HK-2 (cell line): ENCODE measurements around the gene RIMS1.
"Not testable (repeated sequence)": the region's sequence is repeated elsewhere in the genome, so short reads cannot be mapped to it uniquely, and the experiment has no call there.

Experiments
- DNase-seq: peaks from one replicate; pipeline ENCODE4 v3.0.0-alpha.2; 2018; ENCODE audit not compliant: unreplicated experiment

Gene RIMS1

DNA sequence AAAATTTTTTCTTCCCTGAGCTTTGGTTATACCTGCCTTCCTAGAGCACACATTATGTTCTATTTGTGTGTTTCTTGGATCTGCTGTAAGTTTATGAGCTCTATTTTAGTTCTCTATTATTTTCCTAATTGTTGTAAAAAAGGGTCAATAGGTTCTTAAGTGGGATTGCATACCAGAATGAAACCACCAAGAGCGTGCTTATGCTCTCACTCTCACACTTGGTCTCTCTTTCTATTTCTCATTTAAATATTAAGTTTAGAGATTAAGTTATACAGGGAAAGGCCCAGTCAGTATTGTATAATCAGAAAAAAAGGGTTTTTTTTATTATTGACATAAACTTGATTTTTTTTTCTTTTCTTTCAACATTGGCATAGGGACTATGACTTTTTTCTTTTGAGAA is 96.8 kb downstream of the RIMS1 start:
- no peak for DNase-seq

GRCh38 chr6:71994705-71995271 is 108.4 kb downstream of the RIMS1 start:
- no peak for DNase-seq

DNA sequence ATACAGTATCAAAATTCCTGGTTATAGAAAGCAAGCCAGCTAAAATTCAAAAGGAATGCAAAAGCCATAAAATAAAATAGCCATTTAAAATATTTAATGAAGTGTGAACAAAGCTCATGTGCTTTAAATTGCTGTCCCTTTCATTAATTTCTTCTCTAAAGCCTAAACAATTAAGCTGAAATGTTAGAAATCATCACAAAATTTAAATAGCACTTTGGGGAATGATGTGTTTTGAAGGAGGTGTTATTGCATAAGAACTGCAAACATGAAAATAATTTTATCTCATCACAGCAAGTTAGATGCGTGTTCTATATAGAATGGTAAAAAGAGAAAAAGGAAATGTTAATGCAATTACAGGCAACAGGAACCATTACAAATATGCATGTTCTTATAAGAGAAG is 111.0 kb downstream of the RIMS1 start:
- no peak for DNase-seq

DNA sequence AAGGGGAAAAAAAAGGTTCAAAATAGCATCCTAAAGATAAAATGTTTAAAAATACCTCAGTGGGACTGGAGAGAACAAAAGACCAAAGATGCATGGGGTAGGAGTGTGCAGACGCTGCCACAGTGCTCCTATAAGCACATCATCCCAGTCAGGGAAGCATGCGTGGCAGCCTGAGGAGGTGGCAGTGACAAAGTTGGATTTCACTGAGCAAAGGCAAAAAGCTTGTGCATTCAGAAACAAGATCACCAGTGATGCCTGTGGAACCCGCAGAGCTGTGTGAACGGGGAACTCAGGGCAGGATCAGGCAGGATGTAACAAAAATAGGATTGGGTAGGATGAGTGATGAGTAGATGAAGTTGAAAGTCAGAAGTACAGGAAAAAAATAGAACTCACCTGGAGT is 116.1 kb downstream of the RIMS1 start:
- no peak for DNase-seq

DNA sequence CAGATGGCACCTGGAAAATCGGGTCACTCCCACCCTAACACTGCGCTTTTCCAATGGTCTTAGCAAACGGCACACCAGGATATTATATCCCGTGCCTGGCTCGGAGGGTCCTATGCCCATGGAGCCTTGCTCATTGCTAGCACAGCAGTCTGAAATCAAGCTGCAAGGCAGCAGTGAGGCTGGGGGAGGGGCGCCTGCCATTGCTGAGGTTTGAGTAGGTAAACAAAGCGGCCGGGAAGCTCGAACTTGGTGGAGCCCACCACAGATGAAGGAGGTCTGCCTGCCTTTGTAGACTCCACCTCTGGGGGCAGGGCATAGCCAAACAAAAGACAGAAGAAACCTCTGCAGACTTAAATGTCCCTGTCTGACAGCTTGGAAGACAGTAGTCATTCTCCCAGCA is 120.2 kb downstream of the RIMS1 start:
- DNase-seq, result not testable (repeated sequence)

DNA sequence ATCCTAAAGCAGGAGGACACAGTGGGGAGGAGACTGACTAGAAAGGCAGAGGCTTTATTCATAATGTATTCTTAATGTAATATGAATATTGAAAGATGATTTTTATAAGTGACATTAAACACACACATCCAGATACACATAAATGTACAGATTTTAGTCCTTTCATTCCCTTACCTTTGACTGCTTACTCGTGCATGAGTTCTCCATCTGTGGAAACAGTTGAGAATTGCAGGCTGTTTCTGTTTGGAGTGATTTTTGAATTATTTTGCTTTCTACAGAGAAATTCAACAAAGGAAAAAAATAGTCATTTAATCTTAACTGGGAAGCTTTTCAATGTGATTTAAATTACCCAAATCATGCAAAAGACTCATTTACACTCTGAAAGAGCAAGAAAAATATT is 136.5 kb downstream of the RIMS1 start:
- no peak for DNase-seq

DNA sequence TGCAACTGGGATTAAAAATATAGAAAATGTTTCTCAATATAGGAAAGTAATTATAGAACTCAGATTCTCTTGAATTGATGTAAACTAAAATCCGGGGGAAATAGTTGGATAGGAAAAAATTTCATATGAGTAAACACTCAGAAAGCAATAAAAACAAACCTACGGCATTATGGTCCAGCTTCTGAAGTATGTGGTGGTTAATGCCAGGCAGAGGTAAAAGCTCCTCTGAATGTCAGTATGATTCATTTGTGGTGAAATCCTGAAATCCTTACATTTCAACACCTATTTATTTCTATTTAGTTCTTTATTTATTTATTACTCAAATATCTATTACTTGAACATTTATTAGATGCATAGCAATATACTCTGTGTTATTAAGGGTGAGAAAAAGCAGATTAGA is 145.1 kb downstream of the RIMS1 start:
- DNase-seq, result no peak

- peak; percentile 3 for DNase-seq
Observed at GRCh38 chr6:72032086-72032485, 145.7 kb downstream of the RIMS1 start.

DNA sequence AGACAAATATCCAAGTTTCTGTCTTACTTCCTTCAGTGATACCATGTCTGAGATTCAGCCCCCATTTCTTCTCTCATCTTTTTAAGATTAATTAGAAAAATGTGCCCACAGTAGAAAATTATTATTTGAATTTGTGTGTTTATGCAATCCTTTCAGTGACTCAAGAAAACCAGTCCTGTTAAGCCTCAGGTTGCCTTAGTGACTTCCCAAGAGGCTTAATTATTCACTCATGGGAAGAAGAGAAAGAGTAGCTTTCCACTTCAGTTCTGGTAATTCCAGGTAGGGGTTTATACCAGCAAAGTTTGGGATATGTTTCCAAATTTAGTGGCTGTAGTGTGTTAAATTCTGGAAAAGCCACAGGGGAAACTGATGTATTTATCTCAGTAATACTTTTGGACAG is 149.1 kb downstream of the RIMS1 start:
- no peak for DNase-seq

GRCh38 chr6:72035966-72036365 is 149.6 kb downstream of the RIMS1 start:
- no peak for DNase-seq

DNA sequence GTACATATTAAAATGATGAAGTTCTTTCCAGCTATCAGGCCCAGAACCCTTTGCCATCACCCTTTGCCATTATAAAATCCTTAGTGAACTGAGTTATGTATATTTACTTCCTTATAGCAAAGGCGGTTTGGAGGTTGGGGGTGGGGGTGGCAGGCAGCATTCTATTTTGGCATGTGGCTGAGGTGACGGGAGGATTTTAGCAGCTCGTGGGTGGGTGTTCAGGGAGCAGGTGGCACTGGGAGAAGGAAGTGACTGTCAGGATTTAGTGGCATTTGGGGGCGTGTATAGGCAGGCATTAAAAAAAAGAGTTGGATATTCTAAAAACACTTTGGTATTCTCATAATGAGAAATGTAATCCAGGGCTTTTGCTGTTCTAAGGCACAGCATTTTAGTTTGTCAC is 150.7 kb downstream of the RIMS1 start:
- no peak for DNase-seq

DNA sequence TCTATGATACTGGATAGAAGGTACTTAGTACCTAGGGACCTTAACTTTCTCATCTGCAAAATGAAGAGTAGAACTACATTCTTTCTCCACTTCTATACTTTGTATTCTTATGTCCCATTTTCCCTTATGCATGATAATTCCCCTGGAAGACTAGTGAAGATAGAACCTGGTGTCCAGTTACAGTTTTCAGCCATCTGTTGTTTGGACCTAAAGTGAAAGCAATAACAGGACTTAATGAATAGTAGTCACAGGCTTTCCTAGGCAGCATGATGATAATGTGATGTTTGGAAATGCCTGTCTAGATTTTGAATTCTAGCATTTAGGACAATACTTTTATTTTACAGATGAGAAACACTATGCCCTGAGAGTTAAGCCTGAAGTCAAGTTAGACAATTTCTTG is 153.8 kb downstream of the RIMS1 start:
- DNase-seq, result no peak

- DNase-seq, result no peak
Observed at GRCh38 chr6:72042088-72042487, 155.7 kb downstream of the RIMS1 start.

DNA sequence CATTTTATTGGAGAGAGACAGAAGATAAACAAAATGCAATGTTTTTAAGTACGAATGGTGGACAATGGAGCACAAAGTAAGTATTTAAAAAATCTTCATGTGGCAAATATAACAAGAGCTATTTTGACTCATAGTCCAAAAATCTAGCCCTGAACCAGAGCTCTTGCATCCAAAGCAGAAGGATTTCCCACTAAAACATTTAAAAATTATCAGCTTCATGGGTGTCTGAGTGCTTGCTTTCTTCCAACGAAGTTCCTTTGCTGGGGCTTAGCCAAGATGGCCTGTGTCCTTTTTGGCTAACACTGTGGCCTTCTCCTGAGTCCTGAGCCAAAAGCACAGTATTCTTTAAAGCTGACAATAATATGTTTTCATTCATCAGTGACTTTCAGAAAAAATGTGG is 161.7 kb downstream of the RIMS1 start:
- DNase-seq, result no peak

- no peak for DNase-seq
Observed at GRCh38 chr6:72049376-72049775, 163.0 kb downstream of the RIMS1 start.

GRCh38 chr6:72061286-72061685 is 174.9 kb downstream of the RIMS1 start:
- no peak for DNase-seq

DNA sequence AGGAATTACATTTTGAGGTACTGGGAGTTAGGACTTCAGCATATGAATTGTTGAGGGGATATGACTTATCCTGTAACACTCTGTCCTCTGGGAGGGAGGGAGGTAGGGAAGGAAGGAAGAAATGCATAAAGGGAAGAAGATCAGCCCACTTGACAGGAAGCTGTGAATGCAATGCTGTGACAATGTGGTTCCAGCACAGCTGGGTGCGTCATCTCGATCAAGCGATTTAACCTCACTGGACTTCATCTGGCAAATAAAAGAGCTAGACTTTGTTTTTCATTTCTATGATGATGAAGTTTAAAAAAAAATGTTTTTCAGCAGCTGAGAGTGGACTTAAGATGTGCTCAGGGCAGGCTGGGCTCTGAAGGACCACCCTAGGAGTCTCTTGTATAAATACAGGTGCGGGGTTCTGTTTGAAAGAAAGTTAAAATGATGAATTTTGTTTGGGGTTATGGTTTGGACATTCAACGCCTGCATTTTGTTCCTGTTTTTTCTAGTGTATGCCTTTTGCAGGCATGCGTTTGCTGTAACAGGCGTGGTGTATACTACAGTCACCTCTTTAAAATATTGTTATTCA is 178.1 kb downstream of the RIMS1 start:
- DNase-seq, result no peak

DNA sequence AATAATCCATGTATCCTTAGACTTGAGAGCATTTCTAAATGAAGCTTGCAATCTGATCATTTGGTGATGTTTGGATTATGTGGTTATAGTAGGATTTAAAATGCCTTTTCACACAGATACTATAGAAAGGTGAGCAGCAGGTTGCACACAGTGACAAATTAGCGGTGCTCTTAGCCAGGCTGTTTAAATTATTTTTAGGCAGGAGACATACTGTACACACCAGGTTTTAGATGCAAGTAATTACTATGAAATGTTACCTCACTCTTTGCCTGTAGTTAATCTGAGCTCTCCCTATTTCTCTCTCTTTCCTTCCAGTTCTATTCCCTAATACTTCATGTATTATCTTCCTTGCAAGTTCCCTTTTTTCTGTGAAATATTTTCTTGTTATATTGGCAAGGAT is 191.7 kb downstream of the RIMS1 start:
- no peak for DNase-seq

DNA sequence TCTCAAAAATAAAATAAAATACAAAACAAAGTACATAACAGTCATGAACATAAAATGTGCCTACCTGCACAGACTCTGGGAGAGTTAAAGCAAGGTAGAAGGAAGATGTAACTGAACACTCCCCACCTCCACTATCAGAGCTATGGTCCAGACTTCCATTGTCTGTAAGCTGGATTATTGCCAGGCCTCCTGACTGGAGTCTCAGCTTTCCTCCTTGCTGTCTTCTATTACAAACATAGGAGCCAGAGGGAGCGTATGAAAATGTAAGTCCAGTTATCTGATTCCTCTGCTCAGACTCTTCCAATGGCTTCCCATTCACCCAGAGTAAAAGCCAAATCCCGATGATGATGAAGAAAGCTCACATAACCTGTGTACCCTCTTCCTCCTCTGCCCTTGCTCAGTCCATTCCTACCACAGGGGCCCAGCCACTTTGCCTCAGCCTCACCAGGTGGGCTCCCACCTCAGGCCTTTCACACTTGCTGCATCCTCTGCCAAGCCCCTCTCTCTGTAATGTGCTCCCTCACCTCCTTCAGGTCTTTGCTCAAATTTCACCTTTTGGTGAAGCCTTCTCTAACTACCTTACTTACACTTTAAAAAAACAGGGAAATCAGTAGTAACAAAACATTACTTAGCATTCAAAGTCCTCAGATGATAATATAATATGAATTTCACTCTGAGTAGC is 194.1 kb downstream of the RIMS1 start:
- DNase-seq, result no peak

- no peak for DNase-seq
Observed at GRCh38 chr6:72081871-72082270, 195.5 kb downstream of the RIMS1 start.

DNA sequence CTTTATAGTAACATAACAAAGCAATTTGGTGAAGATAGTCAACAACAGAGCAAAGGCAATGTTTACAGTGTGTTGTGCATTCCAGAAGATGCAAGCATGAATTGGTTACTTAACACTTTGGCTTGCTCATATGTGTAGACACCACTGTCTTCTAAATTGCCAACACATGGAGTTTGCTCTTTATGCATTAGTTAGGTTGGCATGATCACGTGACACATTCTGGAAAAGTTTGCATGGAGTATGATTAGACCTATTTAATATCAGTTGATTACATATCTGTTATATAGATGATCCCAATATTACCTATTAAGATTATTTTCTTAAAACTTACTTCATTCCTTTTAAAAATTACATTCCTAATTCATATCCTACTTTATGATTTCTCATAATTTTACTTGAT is 197.6 kb downstream of the RIMS1 start:
- no peak for DNase-seq

DNA sequence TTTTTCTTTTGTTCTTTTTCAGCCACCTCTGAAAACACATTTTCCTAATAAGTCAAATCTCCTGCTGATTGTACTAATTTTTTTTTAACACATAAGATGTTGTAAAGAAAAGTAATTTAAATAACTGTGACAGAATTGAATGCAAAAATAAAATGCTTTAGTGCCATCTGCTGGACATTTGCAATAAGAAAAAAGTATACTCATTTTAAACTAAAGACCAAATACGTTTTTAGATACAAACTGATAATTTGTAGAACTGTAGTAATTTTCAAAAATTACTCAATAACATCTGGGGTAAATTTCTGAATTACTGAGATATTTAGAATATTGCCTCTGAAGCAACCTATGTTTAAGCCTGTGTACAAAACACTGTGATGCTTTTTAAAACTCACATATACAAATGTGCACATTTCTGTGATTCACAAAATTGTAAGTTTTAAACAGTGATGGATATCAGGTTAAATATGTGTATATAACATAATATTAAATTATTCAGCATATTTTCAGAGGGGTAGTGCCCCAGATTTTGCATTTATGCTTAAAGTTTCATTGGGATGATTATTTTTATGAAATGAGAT is 198.7 kb downstream of the RIMS1 start:
- no peak for DNase-seq

DNA sequence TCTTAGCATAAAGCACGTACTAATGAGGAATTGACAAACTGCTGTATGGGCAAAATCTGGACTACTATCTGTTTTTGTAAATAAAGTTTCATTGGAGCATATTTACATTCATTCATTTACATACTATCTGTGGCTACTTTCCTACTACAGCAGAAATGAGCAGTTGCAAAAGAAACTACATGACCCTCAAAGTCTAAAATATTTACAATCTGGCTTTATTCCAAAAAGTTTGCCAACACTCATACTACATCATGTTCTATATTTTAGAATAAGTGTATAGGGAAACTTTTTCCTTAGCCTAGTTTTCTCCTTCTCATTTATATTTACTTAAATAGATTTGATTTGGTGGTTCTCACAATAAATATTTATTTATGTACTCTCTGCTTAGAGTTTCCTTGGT is 208.2 kb downstream of the RIMS1 start:
- no peak for DNase-seq
